Retina (tissue), 1 donor: ENCODE data around the gene BICD2.

Experiments
- DNase-seq: peaks from one replicate; pipeline ENCODE4 v3.0.0-alpha.2; 2016

Gene BICD2

GRCh38 chr9:92726348-92726747 lies 38.3 kb downstream of the BICD2 start:
- DNase-seq, result no peak

GRCh38 chr9:92725766-92726165 lies 38.9 kb downstream of the BICD2 start:
- DNase-seq, result no peak

GRCh38 chr9:92725266-92725545 lies 39.4 kb downstream of the BICD2 start:
- no peak for DNase-seq

- DNase-seq, result no peak
Measured at GRCh38 chr9:92724528-92725265, 39.9 kb downstream of the BICD2 start.

GRCh38 chr9:92723801-92724323 lies 40.8 kb downstream of the BICD2 start:
- no peak for DNase-seq

- DNase-seq, result no peak
Measured at GRCh38 chr9:92723299-92723625, 41.4 kb downstream of the BICD2 start.

GRCh38 chr9:92722386-92723298 lies 42.0 kb downstream of the BICD2 start:
- DNase-seq, result no peak

- no peak for DNase-seq
Measured at GRCh38 chr9:92721548-92721947, 43.1 kb downstream of the BICD2 start.

GRCh38 chr9:92720807-92721535 lies 43.7 kb downstream of the BICD2 start:
- DNase-seq, result no peak

- DNase-seq, result no peak
Measured at GRCh38 chr9:92720209-92720765, 44.3 kb downstream of the BICD2 start.

GRCh38 chr9:92719028-92719647 lies 45.5 kb downstream of the BICD2 start:
- no peak for DNase-seq

GRCh38 chr9:92718086-92719001 lies 46.3 kb downstream of the BICD2 start:
- no peak for DNase-seq

GRCh38 chr9:92717201-92718085 lies 47.2 kb downstream of the BICD2 start:
- no peak for DNase-seq

GRCh38 chr9:92716557-92716956 lies 48.1 kb downstream of the BICD2 start:
- DNase-seq, result peak; percentile 75

GRCh38 chr9:92715488-92716231 lies 49.0 kb downstream of the BICD2 start:
- DNase-seq, result no peak

GRCh38 chr9:92714787-92715487 lies 49.7 kb downstream of the BICD2 start:
- DNase-seq, result no peak

GRCh38 chr9:92714016-92714415 lies 50.6 kb downstream of the BICD2 start:
- DNase-seq, result no peak

GRCh38 chr9:92713528-92713927 lies 51.1 kb downstream of the BICD2 start:
- DNase-seq, result no peak

GRCh38 chr9:92712767-92713166 lies 51.9 kb downstream of the BICD2 start:
- no peak for DNase-seq
